Measurements from ENCODE around the gene DRD5. TPM values are rescaled to one million over a fixed set of nuclear protein-coding genes. Genes with fewer than 3 reads are reported as not detected.

DRD5 gene
- total RNA-seq, 4 donors from 2014 or later: not detected

DNA sequence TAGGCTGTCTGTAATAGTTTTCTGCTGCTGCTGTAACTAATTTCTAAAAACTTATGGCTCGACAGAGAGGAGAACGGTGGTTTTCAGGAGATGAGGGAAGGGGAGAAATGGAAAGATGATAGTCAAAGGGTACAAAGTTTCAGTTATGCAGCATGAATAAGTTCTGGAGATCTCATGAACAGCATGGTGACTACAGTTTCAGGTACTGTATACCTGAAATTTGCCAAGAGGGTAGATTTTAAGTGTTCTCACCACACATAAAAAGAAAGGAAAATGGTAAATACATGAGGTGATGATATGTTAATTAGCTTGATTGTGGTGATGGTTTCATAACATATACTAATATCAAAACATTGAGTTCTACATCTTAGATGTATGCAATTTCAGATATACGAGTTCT is 34.9 kb downstream of the DRD5 start:
- H3K9me3 ChIP-seq: no peaks in the 10 kb centered on the region
- TF ChIP-seq CTCF (IDR thresholded peaks at IDR 0.05): no peak
- TF ChIP-seq POLR2A (IDR thresholded peaks at IDR 0.05): no peak
- no peak overlapping the region for H3K4me3 ChIP-seq
- intact Hi-C loops (cut with DNase I; ENCODE audit: low total_unique reads): no loop called here
- H3K36me3 ChIP-seq: no peaks in the 10 kb centered on the region
- H3K27me3 ChIP-seq: no peaks in the 10 kb centered on the region
- H3K27ac ChIP-seq: no peak overlapping the region
- no peaks in the 10 kb centered on the region for H3K4me1 ChIP-seq
- DNase-seq: no peak

DNA sequence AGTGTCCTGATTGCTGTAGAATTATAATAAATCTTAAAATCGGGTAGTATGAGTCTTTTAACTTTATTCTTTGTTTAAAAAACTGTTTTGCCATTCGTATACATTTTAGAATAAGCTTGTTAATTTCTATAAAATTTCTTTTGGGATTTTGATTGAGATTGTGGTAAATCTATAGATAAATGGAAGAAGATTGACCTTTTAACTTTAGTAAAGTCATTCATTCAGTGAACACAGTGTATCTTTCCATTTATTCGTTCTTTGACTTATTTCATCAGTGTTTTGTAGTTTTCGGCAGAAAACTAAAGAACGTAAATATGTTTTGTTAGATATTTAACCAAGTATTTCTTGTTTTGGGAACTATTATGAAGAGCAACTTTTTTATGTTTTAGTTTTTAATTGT is 38.9 kb downstream of the DRD5 start:
- H3K4me1 ChIP-seq: no peaks in the 10 kb centered on the region
- intact Hi-C loops (cut with DNase I; ENCODE audit: low total_unique reads): no loop called here
- TF ChIP-seq CTCF (IDR thresholded peaks at IDR 0.05) (no peak), POLR2A (IDR thresholded peaks at IDR 0.05) (no peak)

GRCh38 chr4:9825049-9825448 is 43.6 kb downstream of the DRD5 start:
- Histone ChIP-seq H3K27me3 (no peaks in the 10 kb centered on the region), H3K27ac (no peak overlapping the region), H3K4me1 (no peaks in the 10 kb centered on the region), H3K36me3 (no peaks in the 10 kb centered on the region), H3K4me3 (no peak overlapping the region), H3K9me3 (no peaks in the 10 kb centered on the region)
- TF ChIP-seq POLR2A (IDR thresholded peaks at IDR 0.05) (no peak), CTCF (IDR thresholded peaks at IDR 0.05) (no peak)
- intact Hi-C loops (cut with DNase I; ENCODE audit: low total_unique reads): no loop called here
- no peak for DNase-seq

More for the DNA sequence above, 38.9 kb downstream of the DRD5 start:
- H3K27me3 ChIP-seq: no peaks in the 10 kb centered on the region
- no peak overlapping the region for H3K27ac ChIP-seq
- H3K9me3 ChIP-seq: no peaks in the 10 kb centered on the region
- DNase-seq: no peak
- H3K36me3 ChIP-seq: no peaks in the 10 kb centered on the region
- H3K4me3 ChIP-seq: no peak overlapping the region

GRCh38 chr4:9826551-9826950 is 45.1 kb downstream of the DRD5 start:
- intact Hi-C loops (cut with DNase I; ENCODE audit: low total_unique reads): no loop called here
- Histone ChIP-seq H3K27me3 (no peaks in the 10 kb centered on the region), H3K4me1 (no peaks in the 10 kb centered on the region), H3K9me3 (no peaks in the 10 kb centered on the region), H3K4me3 (no peak overlapping the region), H3K27ac (no peak overlapping the region), H3K36me3 (no peaks in the 10 kb centered on the region)
- TF ChIP-seq CTCF (IDR thresholded peaks at IDR 0.05) (no peak), POLR2A (IDR thresholded peaks at IDR 0.05) (no peak)
- DNase-seq: no peak

- Histone ChIP-seq H3K4me1 (no peaks in the 10 kb centered on the region), H3K27ac (no peak overlapping the region), H3K36me3 (no peaks in the 10 kb centered on the region), H3K4me3 (no peak overlapping the region), H3K9me3 (no peaks in the 10 kb centered on the region), H3K27me3 (no peaks in the 10 kb centered on the region)
- intact Hi-C loops (cut with DNase I; ENCODE audit: low total_unique reads): no loop called here
- TF ChIP-seq POLR2A (IDR thresholded peaks at IDR 0.05): no peak
- no peak for TF ChIP-seq CTCF (IDR thresholded peaks at IDR 0.05)
- DNase-seq: no peak
Measured at GRCh38 chr4:9832640-9833039, 51.2 kb downstream of the DRD5 start.
